BJ (cell line): ENCODE data around the gene NGFR. TPM values are rescaled to one million over a fixed set of nuclear protein-coding genes. Genes with fewer than 3 reads are reported as not detected.

Experiments used
- CTCF ChIA-PET: fragments of 350-600 bp; formaldehyde crosslinking; extraction: SDS; loops from one replicate; lab custom pipeline; 2021; ENCODE audit warnings: antibody characterized with exemption, inconsistent platforms; lab: Yijun Ruan, JAX
- POLR2A ChIA-PET: fragments of 300-600 bp; sonication (Branson Sonifier 250); formaldehyde crosslinking; extraction: SDS; loops from one replicate; lab custom pipeline; 2021; ENCODE audit warnings: antibody characterized with exemption; lab: Charles Lee
- DNase-seq: peaks from one replicate; pipeline ENCODE4 v3.0.0-alpha.2; 2011; ENCODE audit warnings: low read depth
- H3K27me3 ChIP-seq: 2 replicates; pipeline ENCODE4 v1.6.0; 2011; ENCODE audit warnings: low read length; ENCODE audit not compliant: control insufficient read depth, insufficient read depth
- H3K36me3 ChIP-seq: 2 replicates; pipeline ENCODE4 v1.5.1; 2011; ENCODE audit warnings: low read length; ENCODE audit not compliant: control insufficient read depth, insufficient read depth
- H3K4me3 ChIP-seq: 2 replicates; pipeline ENCODE4 v1.5.1; 2011; ENCODE audit warnings: low read depth, mild to moderate bottlenecking, control low read depth, low read length
- polyA plus RNA-seq: library from polyadenylated mRNA; depleted of rRNA; stranded (reverse); fragments of >200 nt; gene quantifications from 2 replicates; pipeline ENCODE4 v1.2.3, GENCODE V29; 2011; rRNA removed
- small RNA-seq: library from RNA; depleted of rRNA; stranded (forward); fragments of <200 nt; gene quantifications from one replicate; pipeline ENCODE3, GENCODE V24; 2012; ENCODE audit warnings: low replicate concordance, low read depth; ENCODE audit not compliant: insufficient read length
- TF ChIP-seq, protein P1 (sequence below): IDR thresholded peaks from 2 replicates; pipeline ENCODE4 v1.5.1; 2011; ENCODE audit warnings: low read depth, mild to moderate bottlenecking, control low read depth, inconsistent platforms, low read length, moderate library complexity; ENCODE audit not compliant: insufficient read depth

NGFR gene
- polyA plus RNA-seq, 1 experiment: 0.10 TPM

DNA sequence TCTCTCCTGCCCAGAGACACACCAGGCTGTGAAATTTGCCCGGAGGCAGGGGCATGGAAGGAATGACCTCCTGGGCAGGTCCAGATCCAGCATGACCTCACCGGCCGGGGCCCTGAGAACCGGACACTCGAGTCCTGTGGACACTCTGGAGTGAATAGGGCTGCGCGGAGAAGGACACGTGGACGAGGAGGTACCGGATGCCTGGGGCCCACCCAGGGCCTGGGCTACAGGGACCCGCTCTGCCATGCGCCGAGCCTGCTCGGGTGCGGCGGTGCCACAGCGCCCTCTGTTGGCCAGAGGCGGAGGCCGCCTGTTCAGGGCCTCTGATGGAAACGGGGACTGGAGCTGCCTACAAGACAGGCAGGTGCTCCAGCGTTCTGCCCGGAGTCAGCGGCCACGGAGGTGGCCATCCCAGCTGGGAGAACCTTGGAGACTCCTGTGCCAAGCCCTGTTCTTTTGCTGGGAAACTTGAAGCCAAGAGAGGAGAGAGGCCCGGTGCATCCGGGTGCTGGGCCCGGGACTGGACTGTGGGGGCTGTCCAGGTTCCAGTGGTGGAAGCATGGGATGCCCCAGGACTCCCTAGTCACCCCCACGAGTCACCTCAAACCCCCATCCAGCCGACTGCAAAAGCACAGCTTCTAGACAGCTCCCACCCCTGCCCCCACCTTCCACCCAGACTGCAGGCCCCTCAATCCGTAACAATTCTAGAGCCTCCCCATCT is 61.3 kb downstream of the NGFR start:
- no peaks in the 10 kb centered on the region for H3K36me3 ChIP-seq
- ChIA-PET CTCF (interaction anchor here (0.6 to 10.9 kb wide), 64 partner anchors 10 to 442 kb away, joined by 3 to 294 read pairs (median 6); partner anchors contain the start of genes NGFR, NXPH3, PHB1 and SLC35B1), POLR2A (no interaction called here)
- no peak for DNase-seq
- H3K27me3 ChIP-seq: 0 out of 2 replicates have a peak, but pooled peaks cover 1% of the 10 kb centered on the region
- TF ChIP-seq, protein P1, sequence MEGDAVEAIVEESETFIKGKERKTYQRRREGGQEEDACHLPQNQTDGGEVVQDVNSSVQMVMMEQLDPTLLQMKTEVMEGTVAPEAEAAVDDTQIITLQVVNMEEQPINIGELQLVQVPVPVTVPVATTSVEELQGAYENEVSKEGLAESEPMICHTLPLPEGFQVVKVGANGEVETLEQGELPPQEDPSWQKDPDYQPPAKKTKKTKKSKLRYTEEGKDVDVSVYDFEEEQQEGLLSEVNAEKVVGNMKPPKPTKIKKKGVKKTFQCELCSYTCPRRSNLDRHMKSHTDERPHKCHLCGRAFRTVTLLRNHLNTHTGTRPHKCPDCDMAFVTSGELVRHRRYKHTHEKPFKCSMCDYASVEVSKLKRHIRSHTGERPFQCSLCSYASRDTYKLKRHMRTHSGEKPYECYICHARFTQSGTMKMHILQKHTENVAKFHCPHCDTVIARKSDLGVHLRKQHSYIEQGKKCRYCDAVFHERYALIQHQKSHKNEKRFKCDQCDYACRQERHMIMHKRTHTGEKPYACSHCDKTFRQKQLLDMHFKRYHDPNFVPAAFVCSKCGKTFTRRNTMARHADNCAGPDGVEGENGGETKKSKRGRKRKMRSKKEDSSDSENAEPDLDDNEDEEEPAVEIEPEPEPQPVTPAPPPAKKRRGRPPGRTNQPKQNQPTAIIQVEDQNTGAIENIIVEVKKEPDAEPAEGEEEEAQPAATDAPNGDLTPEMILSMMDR: peak; percentile 99
- no peak overlapping the region for H3K4me3 ChIP-seq

DNA sequence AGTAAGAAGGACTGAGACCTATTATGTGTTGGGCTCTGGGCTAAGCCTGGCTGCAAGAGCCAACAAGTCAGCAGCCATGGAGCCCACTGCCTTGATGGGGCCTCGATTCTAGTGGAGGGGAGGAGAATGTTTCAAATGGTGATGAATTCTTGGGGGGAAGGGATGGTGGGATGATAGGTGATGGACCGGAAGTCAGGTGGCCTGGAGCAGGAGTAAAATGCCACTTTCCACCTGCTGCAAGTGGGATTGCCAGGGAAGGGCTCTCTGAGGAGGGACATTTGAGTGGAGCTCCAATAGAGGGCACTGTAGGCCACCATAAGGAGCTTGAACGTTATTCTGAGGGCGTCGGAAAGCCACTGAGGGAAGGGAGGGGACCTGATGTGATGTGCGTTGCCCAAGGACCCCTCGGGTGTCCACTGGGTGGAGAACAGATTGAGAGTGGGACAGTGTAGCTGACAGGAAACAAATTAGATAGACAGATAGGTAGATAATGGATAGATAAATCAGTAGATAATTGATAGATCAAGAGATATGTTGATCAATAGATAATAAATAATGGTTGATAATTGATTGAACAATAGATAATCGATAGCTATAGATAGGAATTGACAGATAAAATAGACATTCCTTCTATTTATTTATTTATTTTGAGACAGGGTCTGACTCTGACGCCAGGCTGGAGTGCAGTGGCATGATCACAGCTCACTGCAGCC is 62.4 kb downstream of the NGFR start:
- DNase-seq: no peak
- CTCF ChIA-PET: interaction anchor here (0.6 to 10.9 kb wide), 44 partner anchors 9 to 448 kb away, joined by 3 to 294 read pairs (median 8); partner anchors contain the start of genes DLX3, NGFR, NXPH3 and PHB1
- H3K27me3 ChIP-seq: 0 out of 2 replicates have a peak, but pooled peaks cover 1% of the 10 kb centered on the region
- no peaks in the 10 kb centered on the region for H3K36me3 ChIP-seq
- TF ChIP-seq, protein P1: peak; percentile 77
- POLR2A ChIA-PET: no interaction called here
- no peak overlapping the region for H3K4me3 ChIP-seq

Small RNAs within 50 kb of the gene (small RNA-seq; reads per million reads assigned to genes)
- gene MIR6165: not detected

Other genes with a start within 250 kb of the NGFR start
- 5.3 and 7.2 TPM in 2 replicates for gene ZNF652, start 133.0 kb upstream of the NGFR start, polyA plus RNA-seq
- 261 and 369 TPM in 2 replicates for gene PHB1, start 80.4 kb upstream of the NGFR start, polyA plus RNA-seq
- 5.0 and 9.3 TPM in 2 replicates for gene NXPH3, start 80.6 kb downstream of the NGFR start, polyA plus RNA-seq
- gene SPOP, start 182.8 kb downstream of the NGFR start, polyA plus RNA-seq: 86.4 and 136 TPM in 2 replicates
- gene SLC35B1, start 212.7 kb downstream of the NGFR start, polyA plus RNA-seq: 116 and 120 TPM in 2 replicates